ENCODE measurements around the gene PIP5K1B. TPM values are rescaled to one million over a fixed set of nuclear protein-coding genes. Genes with fewer than 3 reads are reported as not detected.

PIP5K1B gene
- total and polyA plus RNA-seq, 10 of the 15 experiments (the other 5 are each of a cell fraction or from before 2014, with no cell fraction given), result 6.8 to 16.3 (median 10.6) TPM

DNA sequence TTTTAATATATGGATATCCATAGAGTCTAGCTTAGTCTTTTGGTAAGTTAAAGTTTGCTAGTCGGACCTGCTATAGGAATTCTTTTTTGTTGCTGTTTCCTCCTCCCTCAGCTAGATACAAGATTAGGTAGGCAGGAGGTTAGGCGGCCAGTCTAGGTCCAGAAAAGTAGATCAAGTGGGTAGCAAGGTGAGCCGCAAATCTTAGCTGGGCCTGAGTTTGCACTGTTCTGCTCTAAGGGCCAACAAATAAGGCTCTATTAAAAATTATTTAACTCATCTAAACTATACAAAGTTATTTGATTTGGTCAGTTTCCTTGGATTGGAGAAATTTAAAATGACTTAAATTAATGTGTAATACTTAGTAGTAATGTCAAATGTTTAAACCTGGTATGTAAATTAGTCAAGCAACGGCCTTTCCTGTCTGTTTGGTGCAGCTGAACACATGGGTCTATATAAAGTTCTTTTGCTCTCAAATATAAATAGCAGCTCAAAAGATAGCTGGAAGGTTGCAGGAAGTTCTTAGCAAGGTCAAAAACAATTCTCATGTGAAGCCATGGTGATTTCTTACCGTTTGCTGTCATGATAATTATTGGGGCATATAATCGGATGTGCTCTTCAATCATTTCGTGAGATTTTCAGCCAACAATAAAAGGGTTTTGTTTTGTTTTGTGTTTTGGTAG lies 236.9 kb downstream of the PIP5K1B start:
- H3K27ac ChIP-seq (ENCODE audit: control insufficient read depth, insufficient read depth), result peak overlapping the region; percentile 18; the same call in 1 of the 2 replicates
- H3K36me3 ChIP-seq (ENCODE audit: control insufficient read depth in 2 of 2, insufficient read depth in 2 of 2, low read length in 1 of 2), result no peaks in the 10 kb centered on the region; a peak in 2 of 4 replicates
- WGBS (ENCODE audit: insufficient coverage, insufficient replicate concordance, low lambda C conversion rate, missing lambda C conversion rate), result 55% methylated on average over 7 of the region's 7 CpGs
- H2AFZ ChIP-seq (ENCODE audit: control insufficient read depth, low read depth, low read length), result no peak overlapping the region
- H3K4me3 ChIP-seq, result no peak overlapping the region
- SMC1A ChIA-PET (ENCODE audit: uncharacterized antibody, unreplicated experiment), result interaction anchor here (0.8 to 1.5 kb wide), 5 partner anchors 8 to 58 kb away, joined by 3 to 4 read pairs (median 3); no protein-coding TSS in a partner anchor
- FAIRE-seq (peak; percentile 71), DNase-seq (ENCODE audit: low read depth, low spot score) (no peak), ATAC-seq (no peak)
- POLR2A ChIA-PET, result no interaction called here
- H3K79me2 ChIP-seq (ENCODE audit: control insufficient read depth, insufficient read depth, low read length), result no peaks in the 10 kb centered on the region
- H3K4me1 ChIP-seq (ENCODE audit: control insufficient read depth, insufficient read depth, low read length), result peaks cover 17% of the 10 kb centered on the region; the same call in 1 of the 2 replicates
- TF ChIP-seq PML (IDR thresholded peaks at IDR 0.05; ENCODE audit: low read length), result no peak
- TF ChIP-seq, protein P1, sequence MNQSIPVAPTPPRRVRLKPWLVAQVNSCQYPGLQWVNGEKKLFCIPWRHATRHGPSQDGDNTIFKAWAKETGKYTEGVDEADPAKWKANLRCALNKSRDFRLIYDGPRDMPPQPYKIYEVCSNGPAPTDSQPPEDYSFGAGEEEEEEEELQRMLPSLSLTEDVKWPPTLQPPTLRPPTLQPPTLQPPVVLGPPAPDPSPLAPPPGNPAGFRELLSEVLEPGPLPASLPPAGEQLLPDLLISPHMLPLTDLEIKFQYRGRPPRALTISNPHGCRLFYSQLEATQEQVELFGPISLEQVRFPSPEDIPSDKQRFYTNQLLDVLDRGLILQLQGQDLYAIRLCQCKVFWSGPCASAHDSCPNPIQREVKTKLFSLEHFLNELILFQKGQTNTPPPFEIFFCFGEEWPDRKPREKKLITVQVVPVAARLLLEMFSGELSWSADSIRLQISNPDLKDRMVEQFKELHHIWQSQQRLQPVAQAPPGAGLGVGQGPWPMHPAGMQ (IDR thresholded peaks at IDR 0.05; ENCODE audit: borderline replicate concordance), result no peak
- TF ChIP-seq, protein P2, sequence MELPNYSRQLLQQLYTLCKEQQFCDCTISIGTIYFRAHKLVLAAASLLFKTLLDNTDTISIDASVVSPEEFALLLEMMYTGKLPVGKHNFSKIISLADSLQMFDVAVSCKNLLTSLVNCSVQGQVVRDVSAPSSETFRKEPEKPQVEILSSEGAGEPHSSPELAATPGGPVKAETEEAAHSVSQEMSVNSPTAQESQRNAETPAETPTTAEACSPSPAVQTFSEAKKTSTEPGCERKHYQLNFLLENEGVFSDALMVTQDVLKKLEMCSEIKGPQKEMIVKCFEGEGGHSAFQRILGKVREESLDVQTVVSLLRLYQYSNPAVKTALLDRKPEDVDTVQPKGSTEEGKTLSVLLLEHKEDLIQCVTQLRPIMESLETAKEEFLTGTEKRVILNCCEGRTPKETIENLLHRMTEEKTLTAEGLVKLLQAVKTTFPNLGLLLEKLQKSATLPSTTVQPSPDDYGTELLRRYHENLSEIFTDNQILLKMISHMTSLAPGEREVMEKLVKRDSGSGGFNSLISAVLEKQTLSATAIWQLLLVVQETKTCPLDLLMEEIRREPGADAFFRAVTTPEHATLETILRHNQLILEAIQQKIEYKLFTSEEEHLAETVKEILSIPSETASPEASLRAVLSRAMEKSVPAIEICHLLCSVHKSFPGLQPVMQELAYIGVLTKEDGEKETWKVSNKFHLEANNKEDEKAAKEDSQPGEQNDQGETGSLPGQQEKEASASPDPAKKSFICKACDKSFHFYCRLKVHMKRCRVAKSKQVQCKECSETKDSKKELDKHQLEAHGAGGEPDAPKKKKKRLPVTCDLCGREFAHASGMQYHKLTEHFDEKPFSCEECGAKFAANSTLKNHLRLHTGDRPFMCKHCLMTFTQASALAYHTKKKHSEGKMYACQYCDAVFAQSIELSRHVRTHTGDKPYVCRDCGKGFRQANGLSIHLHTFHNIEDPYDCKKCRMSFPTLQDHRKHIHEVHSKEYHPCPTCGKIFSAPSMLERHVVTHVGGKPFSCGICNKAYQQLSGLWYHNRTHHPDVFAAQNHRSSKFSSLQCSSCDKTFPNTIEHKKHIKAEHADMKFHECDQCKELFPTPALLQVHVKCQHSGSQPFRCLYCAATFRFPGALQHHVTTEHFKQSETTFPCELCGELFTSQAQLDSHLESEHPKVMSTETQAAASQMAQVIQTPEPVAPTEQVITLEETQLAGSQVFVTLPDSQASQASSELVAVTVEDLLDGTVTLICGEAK (IDR thresholded peaks at IDR 0.05; ENCODE audit: borderline replicate concordance), result peak; percentile 44; the same call in 1 of the 2 replicates
- H3K9ac ChIP-seq (ENCODE audit: control insufficient read depth, insufficient read depth, low read length), result no peak overlapping the region
- no peaks in the 10 kb centered on the region for H4K20me1 ChIP-seq (ENCODE audit: control insufficient read depth, insufficient read depth)
- BruUV-seq (replicated peaks), result no TSS peak
- CTCF ChIA-PET, result interaction anchor here (1.0 to 5.5 kb wide), 3 partner anchors 8 to 374 kb away, joined by 4 to 24 read pairs (median 4); no protein-coding TSS in a partner anchor
- H3K27me3 ChIP-seq (replicated peaks in 1 of 2; ENCODE audit: control insufficient read depth in 2 of 2, insufficient read depth in 2 of 2, low read length in 1 of 2), result no peaks in the 10 kb centered on the region
- intact Hi-C loops (cut with micrococcal nuclease; ENCODE audit: unreplicated experiment) (no loop called here), in situ Hi-C loops (cut with MboI) (no loop called here)
- RAD21 ChIA-PET (ENCODE audit: unreplicated experiment), result interaction anchor here (1.0 kb wide), 1 partner anchor 10 kb away, joined by 3 read pairs; no protein-coding TSS in a partner anchor
- H3K9me3 ChIP-seq (replicated peaks; ENCODE audit: control insufficient read depth, insufficient read depth, low read length), result no peaks in the 10 kb centered on the region
- H3K4me2 ChIP-seq (ENCODE audit: control insufficient read depth, insufficient read depth), result peak overlapping the region; percentile 46; the same call in 1 of the 2 replicates
